HG02571 (cell line): Measurements from ENCODE around the gene HSPG2.
A peak's percentile ranks its signal among the peaks of the same experiment; 100 is the strongest.
"Not testable (repeated sequence)": the region's sequence is repeated elsewhere in the genome, so short reads cannot be mapped to it uniquely, and the experiment has no call there.

Experiments
- ATAC-seq: cut with Tn5 transposase; IDR thresholded peaks from one replicate; pipeline ENCODE4 v1.9.1; 2021; ENCODE audit warnings: mild to moderate bottlenecking, moderate library complexity; ENCODE audit not compliant: unreplicated experiment

The HSPG2 gene

DNA sequence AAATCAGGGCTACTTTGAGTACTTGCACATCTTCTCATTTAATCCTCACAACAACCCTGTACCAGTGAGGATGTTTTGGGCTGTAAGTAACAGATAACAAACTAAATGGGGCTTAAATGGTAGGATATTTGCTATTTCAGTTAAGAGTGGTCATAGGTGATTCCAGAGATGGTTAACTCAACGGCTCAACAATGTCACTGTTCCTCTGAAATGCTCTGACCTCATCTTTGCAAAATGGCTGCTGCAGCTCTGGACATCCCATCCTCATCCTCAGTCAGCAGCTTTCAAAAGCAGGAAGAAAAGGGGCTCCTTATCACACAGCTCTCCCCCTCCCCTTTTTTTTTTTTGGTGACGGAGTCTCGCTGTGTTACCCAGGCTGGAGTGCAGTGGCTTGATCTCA is 123.6 kb downstream of the HSPG2 start:
- no peak for ATAC-seq

- ATAC-seq, result no peak
Observed at GRCh38 chr1:21811875-21812305, 125.2 kb downstream of the HSPG2 start, which contains the start of gene LDLRAD2. Gene LDLRAD2, plus strand, starts transcription at chr1:21812265. Its CDS starts 187 bp downstream, at chr1:21812452.

GRCh38 chr1:21804536-21804935 is 132.6 kb downstream of the HSPG2 start:
- no peak for ATAC-seq

DNA sequence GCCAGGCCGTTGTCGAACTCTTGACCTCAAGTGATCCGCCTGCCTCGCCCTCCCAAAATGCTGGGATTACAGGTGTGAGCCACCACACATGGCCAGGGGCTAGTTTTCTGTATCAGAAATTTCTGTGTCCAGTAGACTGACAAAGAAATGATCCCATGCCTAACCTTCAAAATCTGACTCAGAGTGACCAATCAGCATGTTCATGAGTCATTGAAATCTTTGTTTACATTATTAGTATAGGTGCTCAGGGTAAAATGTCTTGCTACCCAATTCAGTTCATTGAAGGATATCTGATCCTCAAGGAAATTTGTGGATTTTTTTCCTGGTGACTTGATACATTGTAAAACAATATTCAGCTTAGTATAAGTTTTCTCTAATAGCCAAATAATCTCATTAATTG is 136.0 kb downstream of the HSPG2 start:
- no peak for ATAC-seq

DNA sequence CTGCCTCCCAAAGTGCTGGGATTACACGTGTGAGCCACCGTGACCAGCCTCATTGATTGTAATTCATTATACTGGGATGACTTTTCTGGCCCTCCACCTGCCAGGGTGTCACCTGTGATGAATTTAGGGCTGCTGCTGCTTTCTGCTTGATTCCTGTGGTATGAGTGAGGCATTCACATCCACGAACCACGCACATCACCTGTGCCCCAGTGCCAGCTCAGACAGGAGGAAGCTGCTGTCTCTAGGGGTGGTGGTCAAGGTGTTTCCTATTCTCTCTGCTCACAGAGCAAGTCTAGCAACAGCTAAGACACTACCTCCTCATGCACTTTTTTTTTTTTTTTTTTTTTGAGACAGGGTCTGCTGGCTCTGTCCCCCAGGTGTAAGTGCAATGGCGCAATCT is 137.4 kb downstream of the HSPG2 start:
- no peak for ATAC-seq

DNA sequence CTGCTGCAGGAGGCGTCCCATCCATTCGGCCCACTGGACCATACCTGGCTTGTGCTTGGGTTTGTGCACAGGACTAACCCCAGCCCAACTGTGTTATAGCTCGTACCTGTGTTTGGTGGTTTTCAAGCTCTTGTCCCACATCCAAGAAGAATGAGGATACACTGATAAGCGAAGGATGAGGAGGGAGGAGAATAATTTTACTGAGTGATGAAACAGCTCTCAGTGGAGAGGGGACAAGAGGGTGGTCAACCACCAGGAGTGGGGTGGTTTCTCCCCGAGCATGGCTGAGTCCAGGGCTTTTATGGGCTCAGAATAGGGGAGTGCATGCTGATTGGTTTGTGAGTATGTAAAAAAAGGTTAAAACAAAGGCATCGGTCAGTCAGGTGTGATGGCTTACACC is 142.0 kb downstream of the HSPG2 start:
- ATAC-seq, result no peak

DNA sequence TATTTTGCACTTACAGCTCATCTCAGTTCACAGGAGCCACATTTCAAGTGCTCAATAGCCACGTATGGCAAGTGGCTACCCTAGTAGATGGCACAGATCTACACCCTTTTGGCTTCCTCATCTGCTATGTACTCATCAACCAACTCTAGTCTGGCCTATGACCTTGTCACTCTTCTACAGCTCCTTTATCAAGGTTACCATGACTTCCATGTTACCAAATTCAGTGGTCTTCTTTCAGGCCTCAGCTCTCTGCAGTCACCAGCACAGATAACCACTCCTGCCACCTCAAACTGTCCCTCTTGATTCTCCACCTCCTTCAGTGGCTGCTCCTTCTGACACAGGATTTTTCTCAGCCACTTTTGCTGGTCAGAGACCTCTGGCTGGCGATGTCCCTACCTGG is 142.5 kb downstream of the HSPG2 start:
- no peak for ATAC-seq

DNA sequence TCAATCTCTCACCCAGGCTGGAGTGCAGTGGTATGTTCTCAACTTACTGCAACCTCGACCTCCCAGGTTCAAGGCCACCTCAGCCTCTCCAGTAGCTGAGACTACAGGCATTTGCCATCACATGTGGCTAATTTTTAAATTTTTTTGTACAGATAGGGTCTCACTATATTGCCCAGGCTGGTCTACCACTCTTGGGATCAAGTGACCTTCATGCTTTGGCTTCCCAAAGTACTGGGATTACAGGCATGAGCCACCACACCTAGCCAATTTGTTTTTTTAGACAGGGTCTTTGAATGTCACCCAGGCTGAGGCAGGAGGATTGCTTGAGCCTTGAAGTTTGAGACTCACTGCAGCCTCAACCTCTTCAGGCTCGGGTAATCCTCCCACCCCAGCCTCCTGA is 144.0 kb downstream of the HSPG2 start:
- no peak for ATAC-seq

- no peak for ATAC-seq
Observed at GRCh38 chr1:21786640-21787039, 150.5 kb downstream of the HSPG2 start.

- not testable (repeated sequence) for ATAC-seq
Observed at GRCh38 chr1:21785764-21786163, 151.3 kb downstream of the HSPG2 start.

- no peak for ATAC-seq
Observed at GRCh38 chr1:21783679-21784603, 153.2 kb downstream of the HSPG2 start.

DNA sequence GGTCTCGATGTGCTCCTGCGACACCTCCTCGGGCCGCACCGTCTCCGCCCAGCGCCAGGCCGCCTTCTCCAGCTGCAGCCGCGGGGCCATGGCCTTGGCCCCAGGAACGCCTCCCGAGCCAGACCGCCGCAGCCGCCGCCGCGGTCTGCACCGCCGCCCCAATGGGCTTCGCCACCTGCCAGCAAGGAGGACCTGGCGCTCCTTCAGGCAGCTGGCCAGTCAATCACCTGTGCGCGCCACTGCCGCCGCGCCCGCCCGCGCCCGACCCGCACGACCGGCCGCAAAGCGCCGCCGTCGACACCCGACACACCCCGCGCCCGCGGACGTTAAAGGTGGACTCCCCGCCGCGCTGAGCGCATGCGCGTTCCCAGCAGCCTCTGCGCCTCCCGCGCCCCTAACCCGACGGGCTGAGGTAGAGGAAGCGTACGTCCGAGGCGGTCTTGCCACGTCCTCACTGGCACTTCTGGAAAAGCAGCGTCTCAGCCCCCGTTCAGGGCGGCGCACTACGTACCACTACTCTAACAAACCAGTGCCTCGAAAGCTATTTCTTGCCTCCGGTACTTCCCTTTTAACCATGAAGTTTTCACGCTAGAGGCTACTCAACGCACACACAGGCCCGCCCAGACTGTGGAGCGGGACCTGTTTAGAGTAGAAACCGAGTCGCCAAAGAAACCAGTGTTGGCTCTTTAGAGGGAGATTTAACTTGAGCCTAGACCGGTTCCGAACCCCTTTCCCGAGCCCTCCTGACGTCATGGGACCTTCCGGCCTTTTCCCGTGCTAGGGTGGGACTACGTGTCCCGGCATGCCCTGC is 154.0 kb downstream of the HSPG2 start, which contains the start of gene USP48:
Gene USP48 (minus strand): TSS at position 282 of the 811 bp plus-strand sequence. CDS start 192 bp downstream, at position 90.
- peak; percentile 75 for ATAC-seq

- ATAC-seq, result peak; percentile 9
Observed at GRCh38 chr1:21782349-21782867, 154.7 kb downstream of the HSPG2 start.

DNA sequence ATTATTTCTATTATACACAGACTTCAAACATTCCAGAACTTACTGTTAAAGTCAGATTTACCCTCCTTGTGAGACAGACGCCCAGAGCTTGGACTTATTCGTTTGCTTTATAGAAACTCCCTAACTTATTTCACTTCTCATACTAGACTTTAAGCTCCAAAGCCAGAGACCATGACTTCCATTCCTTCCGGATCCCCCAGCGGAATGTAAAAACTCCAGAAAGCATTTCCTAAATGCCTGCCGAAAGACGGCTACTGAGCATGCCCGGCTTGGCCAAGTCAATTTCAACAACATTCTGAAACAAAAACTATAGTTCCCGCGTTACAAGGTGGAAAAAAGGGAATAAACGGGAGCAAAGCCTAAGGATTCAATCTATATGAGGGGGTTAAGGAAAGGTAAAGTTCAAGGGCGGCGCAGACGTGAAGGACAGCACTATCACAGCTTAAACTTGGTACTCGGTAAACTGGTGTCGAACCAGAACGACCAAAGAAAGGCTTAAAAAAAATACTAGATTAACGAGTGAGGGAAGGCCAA is 155.2 kb downstream of the HSPG2 start:
- ATAC-seq, result peak; percentile 17

GRCh38 chr1:21779613-21780521 is 157.2 kb downstream of the HSPG2 start:
- ATAC-seq, result no peak

DNA sequence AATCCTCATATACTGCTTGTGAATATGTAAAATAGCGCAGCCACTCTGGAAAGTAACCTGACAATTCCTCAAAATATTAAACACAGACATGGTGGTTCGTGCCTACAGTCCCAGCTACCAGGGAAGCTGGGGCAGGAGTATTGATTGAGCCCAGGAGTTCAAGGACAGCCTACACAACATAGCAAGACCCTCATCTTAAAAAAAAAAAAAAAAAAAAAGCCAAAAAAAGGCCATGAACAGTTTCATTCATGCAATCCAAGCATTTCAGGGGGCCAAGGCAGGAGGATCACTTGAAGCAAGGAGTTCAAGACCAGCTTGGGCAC is 158.7 kb downstream of the HSPG2 start:
- no peak for ATAC-seq

GRCh38 chr1:21776925-21777324 is 160.2 kb downstream of the HSPG2 start:
- ATAC-seq, result not testable (repeated sequence)

DNA sequence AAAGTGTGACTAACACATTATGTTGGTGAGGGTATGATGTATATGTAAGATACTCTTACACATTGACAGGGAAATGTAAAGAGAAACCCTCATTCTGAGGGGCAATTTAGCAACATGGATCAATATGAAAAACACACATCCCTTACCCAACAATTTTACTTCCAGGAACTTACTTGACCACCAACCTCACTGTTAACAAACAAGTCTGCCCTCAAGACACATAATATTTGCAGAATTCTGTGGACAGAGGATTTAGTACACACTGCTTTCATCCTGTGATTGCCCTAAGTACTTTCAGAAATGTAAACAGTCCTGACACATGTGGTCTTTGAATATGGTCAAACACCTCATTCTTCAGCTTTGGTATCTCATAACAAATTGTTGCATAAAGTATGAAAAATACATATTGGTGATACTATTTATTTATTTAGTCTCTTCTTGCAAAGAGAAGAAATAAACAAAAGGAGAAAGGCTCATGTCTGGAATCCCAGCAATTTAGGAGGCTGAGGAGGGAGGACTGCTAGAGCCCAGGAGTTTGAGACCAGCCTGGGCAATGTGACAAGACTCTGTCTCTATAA is 161.0 kb downstream of the HSPG2 start:
- no peak for ATAC-seq

GRCh38 chr1:21775550-21775914 is 161.6 kb downstream of the HSPG2 start:
- ATAC-seq, result no peak
